GM19467 (cell line): ENCODE measurements around the gene BABAM2.
"Not testable (repeated sequence)": the region's sequence is repeated elsewhere in the genome, so short reads cannot be mapped to it uniquely, and the experiment has no call there.

Experiments used
- ATAC-seq: cut with Tn5 transposase; IDR thresholded peaks from one replicate; pipeline ENCODE4 v1.9.1; 2021; ENCODE audit warnings: mild to moderate bottlenecking, moderate library complexity; ENCODE audit not compliant: unreplicated experiment

Gene BABAM2

GRCh38 chr2:28321426-28321825 is 430.9 kb downstream of the BABAM2 start:
- ATAC-seq: no peak

DNA sequence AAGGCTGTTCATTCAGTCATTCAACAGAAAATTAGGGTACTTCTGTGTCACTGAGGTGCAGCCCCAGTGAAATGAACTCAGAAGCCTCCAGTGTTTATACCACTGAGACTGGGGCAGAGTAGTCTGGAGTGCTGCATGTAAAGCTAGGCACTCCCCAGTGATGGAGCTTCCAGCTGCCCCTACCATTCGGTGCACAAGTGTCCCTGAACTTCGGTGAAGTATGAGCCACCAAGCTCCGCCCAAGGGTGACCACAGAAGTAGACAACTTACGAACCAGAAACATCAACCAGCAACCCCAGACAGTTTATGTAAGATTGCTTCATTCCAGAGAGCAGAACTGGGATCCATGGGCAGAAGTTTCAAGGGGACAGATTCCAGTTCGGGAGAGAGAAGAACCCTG is 431.5 kb downstream of the BABAM2 start:
- ATAC-seq: no peak

- no peak for ATAC-seq
Measured at GRCh38 chr2:28322456-28322855, 431.9 kb downstream of the BABAM2 start.

DNA sequence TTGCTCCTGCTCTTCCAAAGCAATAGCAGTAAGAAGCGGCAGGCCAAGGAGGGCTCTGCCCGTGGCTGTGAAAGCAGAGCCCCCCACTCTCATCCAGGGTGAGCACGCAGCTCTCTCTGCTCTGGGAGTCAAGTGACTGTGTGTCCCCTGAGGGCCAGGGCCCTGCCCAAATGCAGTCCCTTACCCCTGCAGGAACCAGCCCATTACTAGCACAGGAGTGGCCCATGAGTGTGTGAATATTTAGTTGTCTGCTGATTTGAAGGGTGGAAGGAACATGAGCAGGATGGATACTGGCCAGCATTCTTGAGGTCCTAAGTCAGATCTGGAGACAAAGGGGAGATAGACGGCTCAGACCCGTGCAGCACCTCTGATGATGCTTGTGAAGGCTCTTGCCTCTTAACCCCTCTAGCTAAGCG is 432.5 kb downstream of the BABAM2 start:
- no peak for ATAC-seq

DNA sequence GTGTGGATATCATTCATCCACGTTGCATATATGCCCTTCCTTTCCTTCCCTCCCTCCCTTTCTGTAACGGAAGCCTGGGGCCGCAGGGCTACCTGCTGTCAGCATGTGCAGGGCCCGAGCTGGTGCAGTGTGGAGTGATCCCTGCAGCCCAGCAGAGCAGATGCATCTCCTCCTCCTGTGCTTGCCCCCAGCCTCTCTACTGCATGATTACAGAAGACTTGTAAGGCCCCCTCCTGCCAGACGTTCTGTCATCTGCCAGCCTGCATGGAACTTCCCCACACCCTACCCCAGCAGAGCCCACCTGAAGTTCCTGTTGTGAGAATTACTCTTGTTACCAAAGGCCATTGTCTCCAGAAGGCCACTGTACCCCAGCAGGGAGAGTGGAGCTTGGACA is 434.6 kb downstream of the BABAM2 start:
- no peak for ATAC-seq

DNA sequence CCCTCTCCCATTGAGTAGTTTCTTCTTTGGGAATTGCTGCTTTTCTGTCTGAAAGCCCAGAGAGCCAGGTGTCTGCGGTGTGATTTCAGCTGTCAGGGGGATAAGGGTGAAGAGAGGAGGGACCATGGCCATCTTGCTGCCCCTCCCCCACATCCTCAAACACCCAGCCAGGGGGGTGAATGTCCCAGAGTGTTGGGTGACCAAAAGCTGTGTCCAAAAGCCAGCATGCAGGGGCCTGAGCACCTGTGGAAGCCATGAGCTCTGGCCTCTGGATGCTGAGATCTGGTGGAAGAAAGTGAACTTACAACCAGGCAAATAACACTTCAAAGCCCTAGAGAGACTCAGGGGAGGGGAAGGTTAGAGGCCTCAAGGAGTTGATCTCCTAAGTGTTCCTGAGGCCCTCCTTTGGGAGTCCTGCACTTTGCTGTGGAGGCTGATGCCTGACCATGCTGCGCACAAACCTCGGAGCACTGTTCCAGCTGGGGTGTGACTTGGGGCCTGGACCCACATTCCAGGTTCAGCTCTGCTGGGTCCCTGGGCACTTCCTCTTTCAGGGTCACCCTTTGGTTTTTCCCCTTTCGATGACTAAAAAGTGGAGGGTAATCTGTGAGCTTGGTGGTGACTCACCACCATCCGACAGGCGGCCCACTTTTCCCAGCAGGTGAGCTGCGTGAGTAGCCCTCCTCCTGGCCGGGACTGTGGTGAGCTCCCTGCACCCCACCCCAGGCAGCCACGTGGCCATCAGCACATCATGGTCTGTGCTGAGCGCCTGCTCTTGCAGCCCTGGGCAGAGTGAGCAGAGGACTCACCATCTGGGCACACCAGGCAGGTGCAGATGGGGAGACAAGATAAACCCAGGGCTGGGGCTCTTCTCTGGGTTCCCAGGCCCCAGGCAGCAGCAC is 435.3 kb downstream of the BABAM2 start:
- ATAC-seq: no peak

DNA sequence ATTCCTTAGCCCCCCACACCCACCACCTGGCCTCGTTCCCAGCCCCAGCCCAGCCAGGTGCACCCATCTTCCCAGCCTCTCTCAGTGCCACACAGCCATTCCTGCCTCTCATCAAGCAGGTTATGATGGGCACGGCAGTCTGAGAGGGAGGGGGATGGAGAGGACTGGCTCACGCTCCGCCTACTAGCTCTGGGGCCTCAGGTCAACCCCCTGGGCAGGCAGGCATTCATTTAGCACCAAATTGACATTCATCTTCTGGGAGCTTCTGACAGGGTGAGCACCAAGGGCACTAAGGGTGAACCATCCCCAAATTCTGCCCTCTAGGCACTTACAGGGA is 435.9 kb downstream of the BABAM2 start:
- ATAC-seq: no peak

GRCh38 chr2:28326881-28327505 is 436.5 kb downstream of the BABAM2 start:
- no peak for ATAC-seq

- ATAC-seq: no peak
Measured at GRCh38 chr2:28327581-28327955, 437.0 kb downstream of the BABAM2 start.

- no peak for ATAC-seq
Measured at GRCh38 chr2:28327956-28328922, 437.7 kb downstream of the BABAM2 start.

DNA sequence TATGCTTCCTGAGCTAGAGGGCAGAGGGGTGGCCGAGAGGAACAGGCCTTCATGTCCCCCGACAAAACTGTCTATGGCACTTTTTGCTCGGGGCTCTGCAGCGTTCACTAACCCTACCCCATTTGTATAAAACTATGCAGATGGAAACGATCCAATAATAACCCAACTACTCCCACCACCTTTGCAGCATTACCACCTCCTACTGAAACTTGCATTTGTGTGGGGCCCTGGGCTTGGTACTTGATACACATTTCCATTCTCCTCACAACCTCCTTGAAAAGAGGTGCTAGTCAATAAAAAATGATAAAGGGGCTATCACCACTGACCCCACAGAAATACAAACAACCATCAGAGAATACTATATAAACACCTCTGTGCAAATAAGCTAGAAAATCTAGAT is 438.7 kb downstream of the BABAM2 start:
- no peak for ATAC-seq

GRCh38 chr2:28330722-28331121 is 440.2 kb downstream of the BABAM2 start:
- ATAC-seq: not testable (repeated sequence)

GRCh38 chr2:28331797-28332196 is 441.3 kb downstream of the BABAM2 start:
- not testable (repeated sequence) for ATAC-seq

DNA sequence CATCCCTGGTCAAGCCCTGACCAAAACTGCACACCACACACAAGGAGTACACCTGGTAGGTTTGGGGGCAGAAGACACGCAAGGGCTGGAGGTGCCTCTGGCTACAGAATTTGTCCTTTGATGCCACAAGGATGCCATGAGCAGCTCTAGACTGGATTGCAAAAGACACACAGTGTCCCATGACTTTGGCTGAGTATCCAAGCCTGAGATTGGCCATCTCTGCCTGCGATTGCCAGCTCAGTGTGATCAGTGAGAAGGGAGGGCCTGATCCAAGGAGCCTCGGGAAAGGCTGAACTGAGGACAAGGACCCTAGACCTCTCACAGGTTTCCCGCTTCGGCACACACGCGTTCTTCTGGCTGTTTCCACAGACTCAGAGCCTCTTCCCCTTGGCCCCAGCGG is 442.2 kb downstream of the BABAM2 start:
- no peak for ATAC-seq

GRCh38 chr2:28333606-28334526 is 443.3 kb downstream of the BABAM2 start:
- no peak for ATAC-seq

DNA sequence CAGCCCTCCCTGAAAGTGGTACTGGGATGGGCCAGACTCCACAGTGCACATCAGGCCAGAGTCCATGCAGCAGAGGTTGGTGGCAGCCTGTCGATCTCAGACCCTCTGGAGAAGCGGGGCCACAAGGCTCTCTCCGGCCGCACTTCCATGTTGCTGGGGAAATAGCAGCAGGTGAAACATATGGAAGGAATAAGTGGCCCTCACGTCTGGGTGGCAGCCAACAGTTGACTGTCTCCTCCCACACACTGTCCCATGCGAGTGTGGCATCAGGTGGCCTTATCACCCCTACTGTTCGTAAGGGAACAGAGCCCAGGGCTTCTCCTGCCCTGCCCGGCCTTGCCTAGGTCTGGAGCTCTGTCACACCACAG is 444.0 kb downstream of the BABAM2 start:
- no peak for ATAC-seq

GRCh38 chr2:28335265-28335664 is 444.7 kb downstream of the BABAM2 start:
- ATAC-seq: not testable (repeated sequence)

GRCh38 chr2:28335666-28336065 is 445.1 kb downstream of the BABAM2 start:
- no peak for ATAC-seq

- ATAC-seq: no peak
Measured at GRCh38 chr2:28336264-28336980, 445.9 kb downstream of the BABAM2 start.
